Measurements from ENCODE around the gene RPS6KA5.

- no peak for TF ChIP-seq CTCF (IDR thresholded peaks at IDR 0.05)
- no peak for TF ChIP-seq EZH2 (IDR thresholded peaks at IDR 0.05; ENCODE audit: borderline replicate concordance, insufficient read depth, low read depth, low read length, poor library complexity, severe bottlenecking)
Observed at GRCh38 chr14:90995785-90996184, 64.7 kb downstream of the RPS6KA5 start.
